CD4-positive, alpha-beta T cell treated with Interleukin-17A for 1 hour (primary cell): Measurements from ENCODE around the gene C16orf87.

Source experiments
- DNase-seq: peaks from one replicate; pipeline ENCODE4 v3.0.0-alpha.2; 2020

Gene C16orf87

GRCh38 chr16:46753015-46753414 lies 78.0 kb downstream of the C16orf87 start:
- no peak for DNase-seq

GRCh38 chr16:46751381-46751780 lies 79.6 kb downstream of the C16orf87 start:
- DNase-seq, result no peak

DNA sequence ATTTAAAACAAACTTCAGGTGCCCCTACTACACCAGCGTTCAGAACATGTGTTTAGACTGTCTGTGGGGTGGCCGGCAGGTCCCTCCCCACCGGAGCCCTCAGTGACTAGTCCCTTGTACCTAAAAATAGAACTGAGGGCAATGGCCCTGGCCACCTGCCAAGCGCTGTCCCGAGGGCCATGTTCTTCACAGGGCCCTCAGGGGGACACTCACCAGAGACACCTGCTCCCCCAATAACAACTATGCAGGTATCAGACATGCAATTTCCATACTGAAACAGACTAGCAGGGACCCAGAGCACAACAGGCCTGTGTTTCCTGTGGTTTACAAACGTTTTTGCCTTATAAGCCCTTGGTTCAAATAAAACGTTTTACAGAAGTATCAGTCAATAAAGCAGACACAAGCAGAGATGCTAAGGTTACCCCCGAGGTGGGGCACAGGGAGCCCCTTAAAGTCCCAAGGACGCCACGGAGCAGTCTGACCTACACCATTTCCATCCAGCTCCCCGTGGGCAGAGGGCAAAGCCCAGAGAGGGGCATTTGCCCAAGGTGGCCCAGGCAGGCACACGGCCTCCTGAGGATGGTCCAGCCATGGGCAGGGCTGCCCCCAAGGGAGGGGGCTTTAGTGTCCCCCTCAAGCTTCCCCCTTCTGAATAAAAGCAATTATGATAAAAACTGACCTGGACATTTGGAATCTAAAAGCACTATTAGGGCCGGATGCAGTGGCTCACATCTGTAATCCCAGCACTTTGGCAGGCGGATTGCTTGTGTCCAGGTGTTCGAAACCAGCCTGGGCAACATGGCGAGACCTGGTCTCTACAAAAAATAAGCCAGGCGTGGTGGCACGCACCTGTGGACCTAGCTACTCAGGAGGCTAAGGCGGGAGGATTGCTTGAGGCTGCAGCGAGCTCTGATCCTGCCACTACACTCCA lies 81.9 kb downstream of the C16orf87 start:
- no peak for DNase-seq

DNA sequence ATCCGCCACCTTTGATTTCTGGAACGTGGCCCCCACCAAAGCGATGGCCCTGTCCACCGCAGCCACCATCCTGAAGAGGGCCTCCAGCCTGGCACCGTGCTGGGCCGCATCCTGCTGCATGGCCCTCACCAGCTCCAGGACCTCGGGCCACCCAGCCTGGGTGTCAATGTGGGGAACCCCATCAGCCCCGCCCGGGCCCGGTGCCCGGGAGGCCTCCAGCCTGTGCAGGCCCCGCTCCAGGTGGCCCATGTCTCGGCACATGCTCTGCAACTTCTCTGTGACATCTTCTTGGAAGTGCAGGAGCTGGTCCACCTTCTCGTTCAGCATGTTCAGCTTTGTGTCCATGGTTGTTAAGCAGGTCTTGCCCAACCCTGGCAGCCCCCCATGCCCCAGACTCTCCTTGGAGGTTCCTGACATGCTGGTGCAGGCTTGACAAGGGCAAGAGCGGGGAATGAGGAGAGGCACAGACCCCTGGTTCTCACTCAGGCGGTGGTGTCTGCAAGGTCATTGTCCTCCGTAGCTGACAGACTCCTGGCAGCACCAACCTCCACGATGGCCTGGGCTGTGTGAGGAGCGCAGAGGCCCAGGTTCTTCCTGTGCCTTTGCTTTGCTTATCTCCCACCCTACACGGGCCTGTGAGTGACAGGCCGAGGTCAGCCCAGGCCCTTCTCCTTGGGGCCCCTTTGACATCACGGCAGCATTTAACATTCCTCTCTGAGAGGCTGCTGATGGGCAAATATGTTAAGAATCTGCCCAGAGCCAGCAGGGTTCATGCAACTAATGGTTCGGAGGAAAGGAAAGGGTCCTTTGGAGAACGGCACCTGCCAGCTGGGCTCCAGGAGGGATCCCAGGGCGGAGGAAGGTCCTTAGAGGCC lies 83.0 kb downstream of the C16orf87 start, which contains the start of gene MYLK3:
TSS of gene MYLK3 (minus strand) at position 568 of the 875 bp plus-strand sequence. CDS start at position 417, 151 bp downstream.
- no peak for DNase-seq

DNA sequence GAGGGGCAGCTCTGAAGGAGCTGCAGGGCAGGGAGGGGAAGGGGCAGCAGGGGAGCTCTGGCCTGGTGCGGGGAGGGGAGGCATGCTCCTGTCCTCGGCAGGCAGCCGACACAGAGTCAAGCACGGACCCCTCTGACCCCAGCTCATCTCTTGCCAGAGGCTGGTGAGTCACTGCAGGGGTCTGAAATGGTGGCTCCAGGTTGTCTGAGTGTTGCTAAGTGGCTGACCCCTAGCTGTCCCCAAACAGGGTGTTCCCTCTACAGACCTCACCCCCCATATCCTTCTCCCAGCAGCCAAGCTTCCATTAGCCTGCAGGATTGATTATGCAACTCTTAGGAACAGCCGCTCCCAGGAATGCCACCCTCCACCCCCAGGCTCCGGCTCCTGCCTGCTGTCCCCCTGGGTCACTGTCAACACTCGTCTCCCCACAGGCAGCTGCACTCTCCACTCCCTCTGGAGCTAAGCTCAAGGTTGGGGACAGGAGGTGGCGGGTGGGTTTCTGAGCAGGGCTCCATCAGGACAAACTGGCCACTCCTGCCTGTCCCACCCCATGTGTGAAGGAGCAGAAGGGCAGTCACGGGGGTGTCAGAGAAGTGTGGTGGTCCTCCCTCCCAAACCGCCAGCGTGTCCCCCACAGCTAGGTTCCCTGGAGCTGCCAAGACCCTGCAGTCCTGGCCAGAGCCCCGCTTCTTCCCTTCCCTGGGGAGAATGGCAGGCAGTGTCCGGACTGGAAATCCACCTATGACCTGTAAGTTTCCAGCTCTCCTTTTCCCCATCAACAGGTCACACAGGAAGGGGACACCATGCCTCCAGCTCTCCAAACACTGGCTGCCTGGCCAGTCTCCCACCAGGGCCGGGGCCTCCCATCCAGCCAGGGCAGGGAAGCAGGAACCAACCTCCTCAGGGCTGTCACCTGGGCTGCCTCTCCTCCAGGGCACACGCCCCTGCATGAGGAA lies 83.9 kb downstream of the C16orf87 start:
- no peak for DNase-seq
